ENCODE data around the gene ATP5IF1.

The ATP5IF1 gene

GRCh38 chr1:28196330-28196729, 39.6 kb upstream of the ATP5IF1 start:
- TF ChIP-seq CTCF (IDR thresholded peaks at IDR 0.05; ENCODE audit: low read depth, low read length, missing control alignments), result no peak
- no peak for DNase-seq (ENCODE audit: extremely low read depth, low read depth)

DNA sequence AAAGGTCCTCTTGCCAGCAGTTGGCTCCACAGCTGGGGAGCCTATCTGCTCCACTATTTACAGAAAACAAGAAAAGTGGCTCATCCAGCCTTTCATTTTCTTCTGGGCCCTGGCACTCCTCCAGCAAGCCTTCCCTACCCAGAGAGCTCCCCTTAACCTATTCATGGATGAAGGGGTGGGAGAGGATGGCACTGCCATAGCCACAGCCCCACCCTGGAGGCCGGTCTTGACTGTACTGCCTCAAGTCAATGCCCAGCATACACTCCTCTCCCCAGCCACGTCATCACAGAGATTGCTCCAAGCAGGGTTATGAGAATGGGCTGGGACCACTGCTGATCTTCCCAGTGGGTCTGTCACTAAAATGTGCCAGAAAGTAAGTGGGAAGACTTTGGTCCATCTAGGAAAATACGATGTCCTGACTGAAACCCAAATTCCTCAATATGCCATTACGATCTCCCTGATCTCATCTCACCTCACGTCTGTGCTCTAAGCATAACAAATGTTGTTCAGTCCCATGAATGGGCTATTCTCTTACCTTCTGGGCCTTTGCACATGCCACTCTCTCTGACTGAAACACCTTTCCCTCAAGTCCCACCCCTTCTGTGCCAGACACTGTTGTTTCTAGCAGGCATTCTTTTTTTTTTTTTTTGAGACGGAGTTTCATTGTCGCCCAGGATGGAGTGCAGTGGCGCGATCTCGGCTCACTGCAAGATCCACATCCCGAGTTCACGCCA, 38.1 kb upstream of the ATP5IF1 start:
- no peak for TF ChIP-seq CTCF (IDR thresholded peaks at IDR 0.05; ENCODE audit: low read depth, low read length, missing control alignments)
- H3K4me3 ChIP-seq (replicated peaks; ENCODE audit: low read depth, low read length), result no peak overlapping the region
- no peak for DNase-seq (ENCODE audit: extremely low read depth, low read depth)

More at GRCh38 chr1:28196330-28196729, 39.6 kb upstream of the ATP5IF1 start:
- H3K4me3 ChIP-seq (replicated peaks; ENCODE audit: low read depth, low read length), result no peak overlapping the region

DNA sequence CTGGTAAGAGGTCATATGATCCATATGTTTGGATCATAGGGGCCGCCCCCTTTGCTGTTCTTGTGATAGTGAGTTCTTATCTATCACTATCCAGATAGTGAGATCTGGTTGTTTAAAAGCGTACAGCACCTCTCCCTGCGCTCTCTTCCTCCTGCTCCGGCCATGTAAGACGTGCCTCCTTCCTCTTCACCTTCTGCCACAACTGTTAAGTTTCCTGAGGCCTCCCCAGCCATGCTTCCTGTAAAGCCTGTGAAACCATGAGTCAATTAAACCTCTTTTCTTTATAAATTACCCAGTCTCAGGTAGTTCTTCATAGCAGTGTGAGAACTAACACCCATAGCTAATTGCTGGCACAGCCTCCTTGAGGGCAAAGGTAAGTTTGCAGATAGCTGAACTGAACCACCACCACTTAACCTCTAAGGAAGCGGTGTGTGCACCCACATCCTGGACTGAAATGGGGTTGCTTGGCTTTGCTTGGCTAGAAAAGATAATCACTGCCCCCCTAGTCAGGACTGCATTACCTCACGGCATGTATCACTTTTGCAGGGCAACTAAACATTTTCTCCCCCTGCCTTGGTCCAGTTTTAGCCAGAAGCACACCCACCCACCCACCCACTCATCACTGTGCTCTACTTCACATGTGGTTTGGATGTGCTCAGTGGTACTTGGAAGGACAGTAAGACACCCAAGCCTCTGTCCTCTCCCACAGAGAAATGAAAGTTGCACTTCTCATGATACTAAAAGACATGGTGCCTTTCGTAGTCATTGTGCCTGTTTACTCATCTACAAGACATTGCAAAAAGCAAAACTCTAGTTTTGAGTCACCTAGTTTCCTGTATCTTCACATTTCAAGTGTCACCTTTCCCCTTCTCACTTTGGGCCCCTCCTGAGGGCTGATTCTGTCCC, 36.3 kb upstream of the ATP5IF1 start:
- TF ChIP-seq CTCF (IDR thresholded peaks at IDR 0.05; ENCODE audit: low read depth, low read length, missing control alignments), result no peak
- no peak overlapping the region for H3K4me3 ChIP-seq (replicated peaks; ENCODE audit: low read depth, low read length)
- no peak for DNase-seq (ENCODE audit: extremely low read depth, low read depth)

GRCh38 chr1:28200234-28200873, 35.6 kb upstream of the ATP5IF1 start:
- TF ChIP-seq CTCF (IDR thresholded peaks at IDR 0.05; ENCODE audit: low read depth, low read length, missing control alignments), result no peak
- no peak for DNase-seq (ENCODE audit: extremely low read depth, low read depth)
- H3K4me3 ChIP-seq (replicated peaks; ENCODE audit: low read depth, low read length), result no peak overlapping the region

GRCh38 chr1:28205243-28205642, 30.7 kb upstream of the ATP5IF1 start:
- TF ChIP-seq CTCF (IDR thresholded peaks at IDR 0.05; ENCODE audit: low read depth, low read length, missing control alignments), result no peak
- H3K4me3 ChIP-seq (replicated peaks; ENCODE audit: low read depth, low read length), result no peak overlapping the region
- DNase-seq (ENCODE audit: extremely low read depth, low read depth), result no peak

DNA sequence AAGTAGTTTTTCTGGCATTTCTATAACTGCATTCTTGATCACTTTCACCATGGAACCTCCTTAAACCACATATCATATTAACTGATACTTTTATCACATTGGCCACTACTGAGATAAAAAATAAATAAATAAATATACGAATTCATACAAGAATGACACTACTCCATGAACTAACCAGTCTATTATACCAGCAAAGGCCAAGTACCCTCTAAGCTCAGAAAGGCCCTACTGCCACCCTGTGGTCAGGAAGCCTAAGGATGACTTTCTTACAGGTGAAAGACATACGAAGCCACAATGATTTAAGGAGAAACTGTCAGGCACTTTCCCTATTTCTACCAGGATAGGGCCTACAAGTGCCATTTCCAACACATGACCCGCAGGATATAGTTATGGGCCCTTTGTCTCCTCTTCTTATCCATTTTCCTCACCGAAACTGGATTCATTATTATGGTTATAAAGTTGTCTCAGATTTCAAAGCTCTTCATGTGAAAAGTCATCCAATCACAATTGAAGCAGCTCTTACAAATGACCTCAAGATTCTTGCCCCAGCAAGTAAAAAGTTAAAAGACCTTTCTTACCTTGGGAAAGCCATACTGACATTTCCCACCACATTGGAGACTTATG, 27.0 kb upstream of the ATP5IF1 start:
- DNase-seq (ENCODE audit: extremely low read depth, low read depth), result peak; percentile 27
- peak; percentile 67 for TF ChIP-seq CTCF (IDR thresholded peaks at IDR 0.05; ENCODE audit: low read depth, low read length, missing control alignments)
- no peak overlapping the region for H3K4me3 ChIP-seq (replicated peaks; ENCODE audit: low read depth, low read length)

Measured in HFF-Myc (cell line).